K562 (cell line): ENCODE measurements around the gene SH3TC1.

Source experiments
- NCOA1 ChIP-seq: fragments of 450-650 bp; IDR thresholded peaks from 2 replicates; pipeline ENCODE4 v1.6.1; 2016; ENCODE audit warnings: low read depth
- NRF1 ChIP-seq, 2 experiments: fragments of 450-650 bp; IDR thresholded peaks in 1 of 2; conservative IDR thresholded peaks in 1 of 2; 2 replicates each; pipeline ENCODE4 v1.6.1; 2014; ENCODE audit warnings: mild to moderate bottlenecking in 2 of 2
- ZNF24 ChIP-seq: fragments of 450-650 bp; IDR thresholded peaks from 2 replicates; pipeline ENCODE4 v1.6.1; 2016
- ZNF282 ChIP-seq: sonication (generic); formaldehyde crosslinking; IDR thresholded peaks from 2 replicates; pipeline ENCODE4 v1.8.1; 2023; ENCODE audit warnings: missing genetic modification reagents
- ZNF3 ChIP-seq: fragments of 250-450 bp; sonication (Bioruptor Pico); IDR thresholded peaks from 2 replicates; pipeline ENCODE4 v1.5.0; 2021; ENCODE audit warnings: mild to moderate bottlenecking, moderate library complexity
- ZNF561 ChIP-seq: fragments of 450-650 bp; formaldehyde crosslinking; conservative IDR thresholded peaks from 2 replicates; pipeline ENCODE4 v1.4.0; 2020; ENCODE audit warnings: mild to moderate bottlenecking, moderate library complexity
- TF ChIP-seq, protein P1 (sequence below): fragments of 450-650 bp; IDR thresholded peaks from 2 replicates; pipeline ENCODE4 v1.6.1; 2014; ENCODE audit warnings: low read depth, mild to moderate bottlenecking, moderate library complexity, borderline replicate concordance

DNA sequence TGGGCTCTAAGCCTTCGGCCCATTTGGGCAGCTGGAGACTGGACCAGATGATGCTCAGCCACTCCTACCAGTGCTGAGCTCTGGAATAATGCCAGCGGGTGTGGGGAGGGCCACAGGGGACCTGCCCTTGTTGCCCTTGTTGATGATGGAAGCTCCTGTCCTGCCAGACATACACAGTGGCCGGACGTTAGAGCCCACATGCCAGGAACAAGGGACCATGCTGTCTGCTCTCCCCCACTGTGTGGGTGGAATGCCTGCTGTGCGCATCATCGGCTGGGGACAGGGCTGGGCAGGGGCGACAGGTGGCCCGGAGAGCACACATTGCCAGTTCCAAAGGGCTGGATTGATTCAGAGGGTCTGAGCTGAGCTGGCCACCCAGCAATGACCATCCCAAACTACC lies 42.5 kb upstream of the SH3TC1 start:
- no peak for TF ChIP-seq NRF1 (conservative IDR thresholded peaks at IDR 0.05 in 1 of 2, IDR thresholded peaks at IDR 0.05 in 1 of 2)
- TF ChIP-seq, protein P1, sequence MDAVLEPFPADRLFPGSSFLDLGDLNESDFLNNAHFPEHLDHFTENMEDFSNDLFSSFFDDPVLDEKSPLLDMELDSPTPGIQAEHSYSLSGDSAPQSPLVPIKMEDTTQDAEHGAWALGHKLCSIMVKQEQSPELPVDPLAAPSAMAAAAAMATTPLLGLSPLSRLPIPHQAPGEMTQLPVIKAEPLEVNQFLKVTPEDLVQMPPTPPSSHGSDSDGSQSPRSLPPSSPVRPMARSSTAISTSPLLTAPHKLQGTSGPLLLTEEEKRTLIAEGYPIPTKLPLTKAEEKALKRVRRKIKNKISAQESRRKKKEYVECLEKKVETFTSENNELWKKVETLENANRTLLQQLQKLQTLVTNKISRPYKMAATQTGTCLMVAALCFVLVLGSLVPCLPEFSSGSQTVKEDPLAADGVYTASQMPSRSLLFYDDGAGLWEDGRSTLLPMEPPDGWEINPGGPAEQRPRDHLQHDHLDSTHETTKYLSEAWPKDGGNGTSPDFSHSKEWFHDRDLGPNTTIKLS, result no peak
- no peak for TF ChIP-seq NCOA1
- no peak for TF ChIP-seq ZNF24
- no peak for TF ChIP-seq ZNF561
- no peak for TF ChIP-seq ZNF3 (CRISPR knock-in tag)
- TF ChIP-seq ZNF282, result no peak
